GM10266 (cell line): ENCODE data around the gene ZIC2.
"Not testable (repeated sequence)": the region's sequence is repeated elsewhere in the genome, so short reads cannot be mapped to it uniquely, and the experiment has no call there.

Experiments
- DNase-seq: peaks from one replicate; pipeline ENCODE4 v3.0.0; 2012; ENCODE audit errors: extremely low spot score
- TF ChIP-seq, protein P1 (sequence below): IDR thresholded peaks from 2 replicates; pipeline ENCODE4 v1.5.1; 2012; ENCODE audit warnings: mild to moderate bottlenecking, low read depth; ENCODE audit not compliant: control insufficient read depth, insufficient read depth; ENCODE audit errors: missing control alignments

ZIC2 gene

DNA sequence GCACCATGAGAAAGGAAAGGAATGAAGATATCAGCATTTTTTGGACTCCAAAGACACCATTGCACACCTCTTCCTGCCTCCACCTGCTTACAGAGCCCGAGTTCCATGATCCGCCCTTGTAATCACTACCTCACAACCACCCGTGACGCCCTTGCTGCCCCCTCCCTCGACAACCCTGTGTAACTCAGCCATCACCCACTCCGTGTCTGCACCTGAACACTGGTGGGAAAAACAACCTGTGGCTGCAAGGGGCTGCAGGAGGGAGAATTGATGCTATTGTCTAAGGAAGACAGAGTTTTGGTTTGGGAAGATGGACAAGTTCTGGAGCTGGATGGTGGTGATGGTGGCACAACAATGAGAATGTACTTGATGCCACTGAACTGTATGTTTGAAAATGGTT lies 37.0 kb upstream of the ZIC2 start:
- TF ChIP-seq, protein P1, sequence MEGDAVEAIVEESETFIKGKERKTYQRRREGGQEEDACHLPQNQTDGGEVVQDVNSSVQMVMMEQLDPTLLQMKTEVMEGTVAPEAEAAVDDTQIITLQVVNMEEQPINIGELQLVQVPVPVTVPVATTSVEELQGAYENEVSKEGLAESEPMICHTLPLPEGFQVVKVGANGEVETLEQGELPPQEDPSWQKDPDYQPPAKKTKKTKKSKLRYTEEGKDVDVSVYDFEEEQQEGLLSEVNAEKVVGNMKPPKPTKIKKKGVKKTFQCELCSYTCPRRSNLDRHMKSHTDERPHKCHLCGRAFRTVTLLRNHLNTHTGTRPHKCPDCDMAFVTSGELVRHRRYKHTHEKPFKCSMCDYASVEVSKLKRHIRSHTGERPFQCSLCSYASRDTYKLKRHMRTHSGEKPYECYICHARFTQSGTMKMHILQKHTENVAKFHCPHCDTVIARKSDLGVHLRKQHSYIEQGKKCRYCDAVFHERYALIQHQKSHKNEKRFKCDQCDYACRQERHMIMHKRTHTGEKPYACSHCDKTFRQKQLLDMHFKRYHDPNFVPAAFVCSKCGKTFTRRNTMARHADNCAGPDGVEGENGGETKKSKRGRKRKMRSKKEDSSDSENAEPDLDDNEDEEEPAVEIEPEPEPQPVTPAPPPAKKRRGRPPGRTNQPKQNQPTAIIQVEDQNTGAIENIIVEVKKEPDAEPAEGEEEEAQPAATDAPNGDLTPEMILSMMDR, result no peak
- DNase-seq, result no peak

DNA sequence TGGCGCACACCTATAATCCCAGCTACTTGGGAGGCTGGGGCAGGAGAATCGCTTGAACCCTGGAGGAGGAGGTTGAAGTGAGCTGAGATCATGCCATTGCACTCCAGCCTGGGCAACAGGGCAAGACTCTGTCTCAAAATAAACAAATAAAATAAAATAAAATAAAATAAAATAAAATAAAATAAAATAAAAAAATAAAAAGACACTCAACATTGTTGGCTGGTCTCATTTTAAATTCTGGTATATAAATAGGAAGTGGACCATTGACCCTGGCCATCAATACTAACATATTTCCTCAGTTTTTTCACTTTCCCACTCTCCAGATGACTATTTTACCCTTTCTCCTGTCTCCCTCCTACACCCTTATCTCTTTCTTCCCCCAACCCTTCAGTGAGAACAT lies 36.1 kb upstream of the ZIC2 start:
- DNase-seq, result not testable (repeated sequence)

DNA sequence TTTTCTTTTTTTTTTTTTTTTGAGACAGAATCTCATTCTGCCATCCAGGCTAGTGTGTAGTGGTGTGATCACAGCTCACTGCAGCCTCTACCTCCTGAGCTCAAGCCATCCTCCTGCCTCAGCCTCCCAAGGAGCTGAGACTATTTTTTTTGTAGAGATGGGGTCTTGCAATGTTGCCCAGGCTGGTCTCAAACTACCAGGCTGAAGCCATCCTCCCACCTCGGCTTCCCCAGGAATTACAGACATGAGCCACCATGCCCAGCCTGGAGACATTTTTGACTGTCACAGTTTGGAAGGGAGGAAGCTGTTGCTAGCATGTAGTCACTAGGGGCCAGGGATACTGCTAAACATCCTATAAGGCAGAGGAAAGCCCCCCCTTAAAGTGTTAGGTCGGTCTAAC lies 33.9 kb upstream of the ZIC2 start:
- DNase-seq, result no peak
- TF ChIP-seq, protein P1, result no peak

DNA sequence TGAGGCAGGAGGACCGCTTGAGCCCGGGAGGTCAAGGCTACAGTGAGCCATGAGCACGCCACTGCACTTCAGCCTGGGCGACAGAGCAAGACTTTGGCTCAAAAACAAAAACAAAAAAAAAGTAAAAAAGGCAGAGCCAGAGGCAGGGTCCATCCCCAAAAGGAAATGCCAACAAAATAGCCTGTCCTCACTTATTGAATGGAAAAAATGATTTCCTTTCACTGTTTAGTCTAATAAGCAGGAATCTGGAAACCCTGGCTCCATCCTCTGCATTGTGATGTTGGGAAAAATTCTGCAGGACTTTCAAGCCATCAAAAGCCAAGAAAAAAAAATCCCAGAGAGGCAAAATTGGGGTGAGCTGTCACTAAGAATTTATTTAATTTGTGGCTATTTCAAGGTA lies 33.2 kb upstream of the ZIC2 start:
- no peak for DNase-seq
- TF ChIP-seq, protein P1, result no peak

DNA sequence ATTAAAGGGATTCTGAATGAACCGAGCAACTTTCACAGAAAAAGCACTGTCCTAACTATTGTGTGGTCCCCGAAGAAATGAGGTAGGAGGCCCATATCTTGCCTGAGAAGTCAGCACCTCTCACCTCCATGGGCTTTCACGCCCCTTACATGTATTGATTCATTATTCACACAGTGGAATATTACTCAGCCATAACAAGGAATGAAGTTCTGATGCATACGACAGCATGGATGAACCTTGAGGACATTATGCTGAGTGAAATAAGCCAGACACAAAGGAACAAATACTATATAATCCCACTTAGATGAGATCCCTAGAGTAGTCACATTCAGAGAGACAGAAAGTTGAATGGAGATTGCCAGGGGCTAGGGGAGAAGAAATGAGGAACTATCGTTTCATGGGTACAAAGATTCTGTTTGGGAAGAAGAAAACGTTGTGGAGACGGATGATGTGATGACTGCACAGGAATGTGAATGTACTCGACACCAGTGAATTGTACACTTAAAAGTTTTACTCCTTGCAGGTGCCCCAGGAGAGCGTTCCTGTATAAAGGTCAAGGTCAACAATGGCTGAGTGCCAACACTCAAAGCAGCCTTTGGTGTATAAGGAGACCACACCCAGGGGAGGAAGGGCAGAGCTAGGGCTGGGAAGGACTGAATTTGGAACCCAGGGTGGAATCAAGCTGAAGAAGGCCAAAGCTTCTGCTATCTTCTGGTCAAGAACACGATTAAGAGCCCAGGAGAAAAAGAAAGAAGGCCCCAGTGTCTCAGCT lies 32.5 kb upstream of the ZIC2 start:
- DNase-seq, result no peak
- TF ChIP-seq, protein P1, result no peak

DNA sequence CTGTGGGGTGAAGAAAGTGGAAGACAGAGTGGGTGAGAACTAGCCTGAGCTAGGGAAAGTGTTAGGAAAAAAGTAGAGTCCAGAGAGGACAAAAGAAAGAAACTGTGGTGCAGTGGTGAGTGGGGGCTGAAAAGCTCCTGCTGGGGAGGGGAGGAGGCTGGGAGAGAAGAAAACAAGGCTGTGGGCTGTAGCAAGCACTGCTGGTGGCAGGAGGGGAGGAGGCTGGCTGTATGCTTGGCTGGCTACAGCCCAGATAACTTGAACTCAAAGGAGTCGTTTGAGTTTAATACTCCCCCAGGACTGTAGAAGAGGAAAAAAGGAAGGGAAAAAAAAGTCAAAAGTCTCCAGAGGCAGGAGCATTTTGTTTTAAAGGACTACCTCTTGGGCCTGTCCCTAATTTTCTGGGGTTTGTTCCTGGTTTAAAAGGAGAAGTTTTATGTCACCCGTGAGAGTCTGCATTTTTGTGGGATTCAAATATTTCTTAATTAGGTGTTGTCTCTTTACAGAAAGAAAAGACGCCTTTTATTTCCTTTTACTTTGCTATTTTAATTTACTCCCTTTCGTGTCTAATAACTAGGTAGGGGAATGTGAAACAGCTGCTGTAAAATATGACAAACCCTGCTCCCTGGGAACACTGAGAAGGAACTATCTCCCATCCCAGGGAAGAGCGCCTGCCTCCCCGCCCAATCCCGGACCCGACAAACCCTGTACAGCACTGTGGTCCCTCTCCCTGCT lies 31.7 kb upstream of the ZIC2 start:
- TF ChIP-seq, protein P1, result no peak
- DNase-seq, result no peak

DNA sequence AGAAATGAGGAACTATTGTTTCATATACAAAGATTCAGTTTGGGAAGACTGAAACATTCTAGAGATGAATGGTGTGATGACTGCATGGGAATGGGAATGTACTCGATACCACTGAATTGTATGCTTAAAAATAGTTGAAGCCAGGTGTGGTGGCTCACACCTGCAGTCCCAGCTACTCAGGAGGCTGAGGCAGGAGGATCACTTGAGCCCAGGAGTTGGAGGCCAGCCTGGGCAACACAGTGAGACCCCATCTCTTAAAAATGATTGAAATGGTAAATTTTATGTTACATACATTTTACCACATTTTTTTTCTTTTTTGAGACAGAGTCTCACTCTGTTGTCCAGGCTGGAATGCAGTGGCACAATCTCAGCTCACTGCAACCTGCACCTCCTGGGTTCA lies 29.9 kb upstream of the ZIC2 start:
- DNase-seq, result not testable (repeated sequence)

DNA sequence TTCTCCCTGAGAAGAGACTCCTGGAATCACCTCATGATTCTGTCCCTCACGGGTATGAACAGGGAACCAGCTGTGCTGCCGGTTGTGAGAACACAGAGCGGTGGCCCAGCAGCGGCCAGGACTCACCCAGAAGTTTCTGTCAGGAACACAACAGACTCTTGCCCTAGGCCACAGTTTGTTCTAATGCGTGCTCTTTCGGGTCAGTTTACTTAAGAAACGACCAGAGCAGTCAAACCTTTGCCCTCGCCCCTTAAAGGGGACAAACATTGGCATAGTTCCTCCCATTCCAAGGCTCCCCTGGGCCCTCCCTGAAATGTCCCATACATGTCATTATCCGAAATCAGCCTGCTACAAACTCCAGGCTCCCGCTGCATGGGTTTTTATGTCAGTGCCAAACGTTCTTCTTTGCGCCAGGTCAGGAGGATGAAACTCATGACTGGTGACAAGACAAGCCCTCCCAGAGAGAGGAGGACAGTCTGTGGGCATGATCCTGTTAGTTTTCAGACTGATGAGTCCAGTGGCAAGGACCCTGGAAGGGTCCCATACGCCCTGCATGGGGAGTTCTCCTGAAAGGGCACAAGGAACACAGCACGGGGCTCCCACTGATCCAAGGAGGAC lies 28.3 kb upstream of the ZIC2 start:
- no peak for DNase-seq
- TF ChIP-seq, protein P1, result no peak
